ENCODE results near the gene SPAG4.

Gene SPAG4

DNA sequence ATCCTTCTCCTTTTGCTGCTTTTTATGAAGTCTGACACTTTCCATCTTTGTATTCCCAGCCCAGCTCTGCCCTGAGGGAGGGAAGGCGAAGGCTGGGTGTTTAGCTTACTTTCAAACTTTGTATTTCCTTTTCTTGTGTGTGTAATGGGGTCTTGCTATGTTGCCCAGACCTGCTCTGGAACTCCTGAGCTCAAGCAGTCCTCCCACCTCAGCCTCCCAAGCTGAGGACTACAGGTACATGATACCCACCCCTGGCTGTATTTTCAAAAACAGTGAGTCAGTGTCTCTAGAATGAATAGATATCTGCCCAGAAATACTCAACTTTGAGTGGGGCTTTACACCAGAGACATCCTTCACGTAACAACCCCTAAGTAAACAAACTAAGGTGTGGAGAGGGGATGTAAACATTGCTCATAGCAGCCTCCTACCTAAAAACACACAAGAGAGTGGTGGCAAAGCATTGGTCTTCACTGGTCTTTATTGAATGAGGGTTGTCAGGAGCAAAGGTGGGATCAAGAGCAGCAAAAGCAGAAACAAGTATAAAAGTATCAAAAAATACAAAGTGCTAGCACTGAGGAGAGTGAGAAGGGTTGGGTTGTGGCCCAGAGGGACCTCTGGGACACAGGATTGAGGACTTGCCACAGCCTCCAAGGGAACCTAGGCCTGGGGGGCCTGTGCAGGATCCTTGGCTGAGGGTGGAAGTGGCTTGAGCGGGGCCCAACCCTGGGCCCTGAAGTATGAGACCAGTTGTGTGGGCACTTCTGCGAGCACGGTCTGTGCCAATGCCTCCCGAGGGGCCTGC is 10.2 kb downstream of the SPAG4 start:
- no peak for DNase-seq

- no peak for DNase-seq
These were observed 10.9 kb downstream of the SPAG4 start for GRCh38 chr20:35626386-35627001.

DNA sequence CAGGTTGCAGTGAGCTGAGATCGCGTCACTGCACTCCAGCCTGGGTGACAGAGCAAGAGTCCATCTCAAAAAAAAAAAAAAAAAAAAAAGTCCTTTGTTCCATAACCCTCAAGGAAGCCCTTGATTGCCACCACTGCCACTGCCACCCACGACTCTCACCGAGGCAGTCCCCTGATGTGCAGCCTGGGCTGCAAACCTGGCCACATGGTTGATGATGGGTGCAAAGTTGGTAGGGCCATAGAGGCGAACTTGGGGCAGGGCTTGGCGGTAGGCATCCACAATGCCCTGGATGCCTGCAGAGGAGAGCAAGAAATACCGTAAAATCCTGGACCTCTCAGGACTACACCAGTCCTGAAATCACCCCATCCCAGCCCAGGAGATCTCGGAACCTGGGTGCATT is 11.5 kb downstream of the SPAG4 start:
- DNase-seq = no peak

- no peak for DNase-seq
These were observed 14.0 kb downstream of the SPAG4 start for GRCh38 chr20:35629427-35630145.

- no peak for DNase-seq
These were observed 15.0 kb downstream of the SPAG4 start for GRCh38 chr20:35630636-35631035.

DNA sequence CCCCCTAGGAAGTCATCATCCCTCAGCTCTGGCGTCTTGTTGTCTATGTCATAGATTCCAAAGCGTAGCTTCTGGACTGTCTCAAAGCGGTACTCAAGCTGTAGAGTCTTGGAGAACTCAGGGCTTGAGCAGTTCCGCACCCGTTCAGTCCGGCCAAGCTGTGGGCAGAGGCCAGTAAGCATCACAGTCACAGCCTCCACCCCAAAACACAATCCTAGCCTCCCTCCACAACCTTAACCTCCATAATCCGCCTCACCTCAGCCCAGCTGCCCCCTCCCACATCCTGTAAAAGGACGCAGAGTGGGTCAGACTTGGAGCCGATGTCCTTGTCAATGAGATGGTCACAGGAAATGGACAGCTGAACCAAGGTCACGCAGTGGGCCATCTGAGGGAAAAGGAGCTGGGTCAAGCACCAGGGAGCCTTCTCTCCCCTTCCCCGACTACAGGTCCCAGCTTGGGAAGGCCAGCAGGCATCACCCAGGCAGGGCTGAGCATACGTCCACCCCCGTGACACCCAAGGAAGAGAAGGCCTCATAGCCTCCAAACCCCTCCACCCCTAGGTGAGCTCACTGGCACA is 17.0 kb downstream of the SPAG4 start:
- DNase-seq = no peak

- DNase-seq = no peak
These were observed 20.0 kb downstream of the SPAG4 start for GRCh38 chr20:35635652-35636051.

GRCh38 chr20:35636095-35636494 is 20.5 kb downstream of the SPAG4 start:
- no peak for DNase-seq

GRCh38 chr20:35637276-35637675 is 21.6 kb downstream of the SPAG4 start:
- DNase-seq = no peak

DNA sequence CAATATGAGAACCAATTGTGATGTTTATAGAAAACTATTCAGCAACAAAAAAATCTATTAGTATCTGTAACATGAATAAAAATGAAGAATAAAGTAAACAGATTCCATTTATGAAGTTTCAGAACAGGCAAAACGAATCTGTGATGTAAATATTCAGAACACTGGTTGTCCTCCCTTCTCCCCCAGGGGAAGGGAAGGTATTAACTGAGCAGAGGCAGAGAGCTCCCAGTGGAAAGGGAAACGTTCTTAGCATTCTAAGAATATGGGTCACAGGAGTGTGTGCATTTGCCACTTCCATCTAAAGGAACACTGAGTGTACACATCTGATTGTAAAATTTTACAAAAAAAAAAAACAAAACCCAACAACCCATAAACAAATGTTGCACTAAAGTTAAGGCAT is 23.1 kb downstream of the SPAG4 start:
- no peak for DNase-seq

DNA sequence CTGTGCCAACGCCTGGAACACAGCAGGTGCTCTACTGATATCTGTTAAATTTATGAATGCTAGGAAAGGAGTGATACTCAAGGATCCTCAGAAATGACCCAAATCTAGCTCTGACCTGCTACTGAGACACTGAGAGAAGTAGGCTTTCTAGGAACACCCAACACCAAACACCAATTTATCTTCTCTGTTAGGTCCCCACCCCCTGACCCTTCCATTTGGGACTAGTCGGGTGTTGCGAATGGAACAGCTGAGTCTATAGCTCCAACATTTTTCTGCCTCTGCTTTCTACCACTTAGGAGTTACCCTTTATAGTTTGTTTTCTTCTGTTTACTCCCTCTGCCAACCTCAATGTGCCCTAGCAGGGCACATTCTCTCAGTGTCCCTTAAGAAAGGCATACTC is 25.1 kb downstream of the SPAG4 start:
- DNase-seq = no peak

GRCh38 chr20:35641743-35642142 is 26.1 kb downstream of the SPAG4 start:
- DNase-seq = no peak

DNA sequence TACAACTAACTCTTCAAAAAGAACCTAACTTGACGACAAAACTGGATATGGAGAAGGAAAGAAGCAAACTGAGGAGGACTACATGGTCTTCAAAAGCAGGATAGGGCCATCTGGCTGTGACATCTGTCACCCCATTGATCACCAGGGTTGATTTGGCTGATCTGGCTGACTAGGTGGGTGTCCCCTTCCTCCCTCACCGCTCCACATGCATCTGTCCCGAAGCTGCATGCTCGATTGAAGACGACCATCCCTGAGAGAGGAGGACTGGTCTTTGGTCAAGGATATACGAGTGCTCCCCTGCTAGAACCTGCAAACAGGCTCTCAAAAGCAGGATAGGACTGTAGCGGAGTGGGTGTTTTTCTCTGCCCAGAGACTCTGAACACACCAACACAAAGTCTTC is 27.4 kb downstream of the SPAG4 start:
- no peak for DNase-seq

DNA sequence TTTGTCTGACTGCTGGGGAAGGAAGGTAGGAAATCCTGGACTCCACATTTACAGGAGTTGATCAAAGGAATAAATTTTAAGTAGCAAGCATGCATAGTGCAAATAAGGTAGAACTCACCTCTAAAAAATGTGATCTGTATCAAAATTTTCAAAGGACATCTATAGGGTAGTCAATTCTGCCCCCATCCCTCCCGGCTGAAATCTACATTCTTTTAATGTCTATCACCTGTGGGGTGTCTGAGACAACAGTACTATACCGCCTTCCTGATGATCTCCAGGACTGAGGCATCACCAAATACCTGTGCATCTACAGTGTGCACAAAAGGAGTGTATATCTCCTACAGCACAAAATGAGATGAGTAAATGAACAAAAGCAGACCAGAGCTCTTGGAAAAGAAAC is 29.2 kb downstream of the SPAG4 start:
- DNase-seq = no peak

GRCh38 chr20:35648836-35649235 is 33.2 kb downstream of the SPAG4 start:
- DNase-seq = no peak

DNA sequence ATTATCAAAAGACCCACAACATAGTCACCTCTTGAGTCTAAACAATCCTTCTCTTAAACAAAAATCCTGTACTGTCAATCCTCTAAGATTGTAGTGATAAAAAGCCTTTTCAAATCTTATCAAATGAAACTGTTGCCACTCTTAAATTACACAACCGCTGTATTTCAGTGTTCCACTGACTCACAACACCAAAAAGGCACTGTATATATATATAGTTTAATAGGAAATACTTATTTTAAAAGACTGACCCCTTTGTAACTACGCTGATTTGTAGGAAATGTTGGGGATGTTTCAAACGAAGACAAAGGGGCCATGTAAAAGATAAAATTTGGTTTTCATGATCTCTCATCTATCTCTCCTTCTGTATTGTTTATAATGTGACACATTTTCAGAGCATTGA is 35.0 kb downstream of the SPAG4 start:
- no peak for DNase-seq

GRCh38 chr20:35651958-35652357 is 36.3 kb downstream of the SPAG4 start:
- no peak for DNase-seq

DNA sequence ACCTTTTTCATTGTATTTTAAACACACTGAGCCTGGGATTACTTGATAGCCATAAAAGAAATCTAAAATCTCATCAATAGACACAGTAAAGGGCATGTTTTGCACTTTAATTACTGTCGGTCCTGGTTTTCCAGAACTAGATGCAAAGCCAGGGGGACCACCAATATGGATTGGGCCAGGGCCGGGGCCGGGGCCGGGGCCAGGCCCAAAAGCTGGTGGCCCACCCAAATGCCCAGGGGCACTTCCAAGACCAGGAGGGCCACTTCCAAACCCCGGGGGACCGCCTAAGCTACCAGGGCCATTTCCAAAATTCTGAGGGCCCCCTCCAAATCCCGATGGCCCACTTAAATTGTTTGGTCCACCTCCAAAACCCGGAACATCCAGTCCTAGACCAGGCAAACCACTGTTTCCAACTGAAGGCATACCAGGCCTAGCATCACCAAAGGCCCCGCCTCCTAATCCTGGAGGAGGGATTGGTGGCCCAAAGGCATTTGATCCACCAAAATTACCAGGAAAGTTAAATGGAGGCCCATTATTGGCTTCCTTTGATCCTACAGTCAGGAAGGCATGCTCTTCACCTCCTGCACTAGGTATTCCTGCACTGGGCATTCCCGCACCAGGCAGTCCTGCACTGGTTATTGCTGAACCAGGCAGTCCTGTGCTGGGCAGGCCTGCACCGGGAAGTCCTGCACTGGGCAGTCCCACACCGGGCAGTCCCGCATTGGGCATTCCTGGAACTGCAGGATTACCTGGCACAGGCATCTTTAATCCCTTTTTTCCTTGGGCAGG is 37.2 kb downstream of the SPAG4 start:
- DNase-seq = no peak

DNA sequence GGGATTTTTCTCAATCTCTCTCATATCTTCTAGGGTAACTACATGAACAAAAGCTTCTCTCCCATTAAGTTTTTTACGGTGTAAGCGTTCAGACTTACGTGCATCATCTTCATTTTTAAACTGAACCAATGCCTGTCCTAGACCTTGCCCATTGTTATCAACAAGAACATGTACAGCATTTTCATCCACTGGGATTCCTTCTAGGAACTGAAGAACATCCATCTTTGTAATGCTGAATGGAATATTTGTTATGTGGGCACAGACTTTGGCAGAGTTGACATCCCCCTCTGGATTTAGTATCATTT is 37.8 kb downstream of the SPAG4 start:
- no peak for DNase-seq

- no peak for DNase-seq
These were observed 38.3 kb downstream of the SPAG4 start for GRCh38 chr20:35653893-35654292.

GRCh38 chr20:35654415-35654814 is 38.8 kb downstream of the SPAG4 start:
- DNase-seq = no peak

- no peak for DNase-seq
These were observed 41.6 kb downstream of the SPAG4 start for GRCh38 chr20:35657271-35657670.
